T-helper 2 cell treated with Interferon-gamma antibody and Interleukin-4, amounts not matched to agents 5 μg/mL and 100 μg/mL, for 36 hours (primary cell): ENCODE data around the gene CD28.

Source experiments
- DNase-seq: peaks from one replicate; pipeline ENCODE4 v3.0.0; 2021; ENCODE audit warnings: low spot score
- H3K27ac Mint-ChIP-seq: one replicate; pipeline ENCODE4 v1.8.0; 2021; ENCODE audit warnings: mild to moderate bottlenecking, mixed read lengths
- H3K27me3 Mint-ChIP-seq: one replicate; pipeline ENCODE4 v1.8.0; 2021; ENCODE audit warnings: low read depth, mixed read lengths
- H3K36me3 Mint-ChIP-seq: one replicate; pipeline ENCODE4 v1.8.0; 2021; ENCODE audit warnings: low read depth, mixed read lengths
- H3K4me1 Mint-ChIP-seq: one replicate; pipeline ENCODE4 v1.8.0; 2021; ENCODE audit warnings: low read depth, mixed read lengths
- H3K4me3 Mint-ChIP-seq: one replicate; pipeline ENCODE4 v1.8.0; 2022; ENCODE audit warnings: mild to moderate bottlenecking, moderate library complexity, mixed read lengths
- H3K9me3 Mint-ChIP-seq: one replicate; pipeline ENCODE4 v1.8.0; 2021; ENCODE audit warnings: mixed read lengths

CD28 gene

GRCh38 chr2:203706403-203706802 lies at the start of gene CD28:
TSS of gene CD28 (plus strand) at chr2:203706639. CDS start at chr2:203706697, 58 bp downstream.
- H3K4me1 Mint-ChIP-seq, result peaks cover 44% of the 10 kb centered on the region
- H3K9me3 Mint-ChIP-seq, result peaks cover 11% of the 10 kb centered on the region
- H3K27me3 Mint-ChIP-seq, result no peaks in the 10 kb centered on the region
- peak; percentile 86 for DNase-seq
- peak within 1 kb of the TSS; percentile 85 for H3K4me3 Mint-ChIP-seq
- peak within 1 kb of the TSS; percentile 100 for H3K27ac Mint-ChIP-seq
- peaks cover 40% of the 10 kb centered on the region for H3K36me3 Mint-ChIP-seq

GRCh38 chr2:203659331-203660049 lies 46.9 kb upstream of the CD28 start:
- H3K27ac Mint-ChIP-seq, result no peak overlapping the region
- H3K9me3 Mint-ChIP-seq, result no peaks in the 10 kb centered on the region
- DNase-seq, result no peak
- H3K4me3 Mint-ChIP-seq, result no peak overlapping the region
- H3K27me3 Mint-ChIP-seq, result no peaks in the 10 kb centered on the region
- no peaks in the 10 kb centered on the region for H3K36me3 Mint-ChIP-seq
- peaks cover 31% of the 10 kb centered on the region for H3K4me1 Mint-ChIP-seq

GRCh38 chr2:203660465-203660864 lies 46.0 kb upstream of the CD28 start:
- Mint-ChIP-seq H3K4me3 (no peak overlapping the region), H3K36me3 (no peaks in the 10 kb centered on the region), H3K9me3 (no peaks in the 10 kb centered on the region), H3K27me3 (no peaks in the 10 kb centered on the region), H3K27ac (no peak overlapping the region), H3K4me1 (peaks cover 27% of the 10 kb centered on the region)
- DNase-seq, result no peak

GRCh38 chr2:203661279-203661908 lies 45.0 kb upstream of the CD28 start:
- peaks cover 24% of the 10 kb centered on the region for H3K4me1 Mint-ChIP-seq
- H3K4me3 Mint-ChIP-seq, result no peak overlapping the region
- no peak for DNase-seq

GRCh38 chr2:203662487-203662886 lies 44.0 kb upstream of the CD28 start:
- Mint-ChIP-seq H3K36me3 (no peaks in the 10 kb centered on the region), H3K27ac (no peak overlapping the region), H3K4me3 (no peak overlapping the region), H3K4me1 (peaks cover 17% of the 10 kb centered on the region), H3K9me3 (no peaks in the 10 kb centered on the region), H3K27me3 (no peaks in the 10 kb centered on the region)
- DNase-seq, result no peak

More at GRCh38 chr2:203661279-203661908, 45.0 kb upstream of the CD28 start:
- Mint-ChIP-seq H3K36me3 (no peaks in the 10 kb centered on the region), H3K9me3 (no peaks in the 10 kb centered on the region), H3K27ac (no peak overlapping the region), H3K27me3 (no peaks in the 10 kb centered on the region)

- Mint-ChIP-seq H3K27me3 (no peaks in the 10 kb centered on the region), H3K27ac (no peak overlapping the region), H3K4me3 (no peak overlapping the region)
Observed at GRCh38 chr2:203662951-203663350, 43.5 kb upstream of the CD28 start.

GRCh38 chr2:203664029-203664755 lies 42.2 kb upstream of the CD28 start:
- H3K27ac Mint-ChIP-seq, result no peak overlapping the region
- no peaks in the 10 kb centered on the region for H3K36me3 Mint-ChIP-seq

More at GRCh38 chr2:203662951-203663350, 43.5 kb upstream of the CD28 start:
- Mint-ChIP-seq H3K36me3 (no peaks in the 10 kb centered on the region), H3K9me3 (no peaks in the 10 kb centered on the region), H3K4me1 (peaks cover 18% of the 10 kb centered on the region)
- DNase-seq, result no peak

GRCh38 chr2:203667838-203668237 lies 38.6 kb upstream of the CD28 start:
- Mint-ChIP-seq H3K4me1 (peaks cover 9% of the 10 kb centered on the region), H3K36me3 (no peaks in the 10 kb centered on the region), H3K27me3 (no peaks in the 10 kb centered on the region), H3K27ac (peak overlapping the region; percentile 1), H3K9me3 (no peaks in the 10 kb centered on the region), H3K4me3 (no peak overlapping the region)
- DNase-seq, result no peak

More at GRCh38 chr2:203664029-203664755, 42.2 kb upstream of the CD28 start:
- H3K27me3 Mint-ChIP-seq, result no peaks in the 10 kb centered on the region
- DNase-seq, result no peak
- no peak overlapping the region for H3K4me3 Mint-ChIP-seq
- no peaks in the 10 kb centered on the region for H3K9me3 Mint-ChIP-seq
- peaks cover 12% of the 10 kb centered on the region for H3K4me1 Mint-ChIP-seq

- no peak overlapping the region for H3K27ac Mint-ChIP-seq
- peaks cover 6% of the 10 kb centered on the region for H3K36me3 Mint-ChIP-seq
- H3K27me3 Mint-ChIP-seq, result no peaks in the 10 kb centered on the region
- peaks cover 23% of the 10 kb centered on the region for H3K4me1 Mint-ChIP-seq
- no peak overlapping the region for H3K4me3 Mint-ChIP-seq
- H3K9me3 Mint-ChIP-seq, result peaks cover 4% of the 10 kb centered on the region
- no peak for DNase-seq
Observed at GRCh38 chr2:203669820-203670219, 36.6 kb upstream of the CD28 start.

GRCh38 chr2:203670939-203671338 lies 35.5 kb upstream of the CD28 start:
- H3K9me3 Mint-ChIP-seq, result peaks cover 4% of the 10 kb centered on the region
- peaks cover 6% of the 10 kb centered on the region for H3K36me3 Mint-ChIP-seq
- no peaks in the 10 kb centered on the region for H3K27me3 Mint-ChIP-seq
- DNase-seq, result no peak
- peaks cover 27% of the 10 kb centered on the region for H3K4me1 Mint-ChIP-seq
- no peak overlapping the region for H3K27ac Mint-ChIP-seq
- H3K4me3 Mint-ChIP-seq, result no peak overlapping the region

- Mint-ChIP-seq H3K27ac (no peak overlapping the region), H3K4me3 (no peak overlapping the region), H3K4me1 (peaks cover 27% of the 10 kb centered on the region), H3K27me3 (no peaks in the 10 kb centered on the region), H3K36me3 (peaks cover 6% of the 10 kb centered on the region), H3K9me3 (peaks cover 4% of the 10 kb centered on the region)
- DNase-seq, result no peak
Observed at GRCh38 chr2:203671876-203672275, 34.6 kb upstream of the CD28 start.

- peaks cover 4% of the 10 kb centered on the region for H3K9me3 Mint-ChIP-seq
- H3K27ac Mint-ChIP-seq, result no peak overlapping the region
- peaks cover 26% of the 10 kb centered on the region for H3K4me1 Mint-ChIP-seq
- no peaks in the 10 kb centered on the region for H3K27me3 Mint-ChIP-seq
- H3K4me3 Mint-ChIP-seq, result no peak overlapping the region
- DNase-seq, result no peak
- peaks cover 6% of the 10 kb centered on the region for H3K36me3 Mint-ChIP-seq
Observed at GRCh38 chr2:203672856-203673255, 33.6 kb upstream of the CD28 start.

GRCh38 chr2:203673933-203674332 lies 32.5 kb upstream of the CD28 start:
- H3K36me3 Mint-ChIP-seq, result peaks cover 7% of the 10 kb centered on the region
- H3K4me3 Mint-ChIP-seq, result peak overlapping the region; percentile 48
- peaks cover 10% of the 10 kb centered on the region for H3K9me3 Mint-ChIP-seq
- H3K4me1 Mint-ChIP-seq, result peaks cover 31% of the 10 kb centered on the region
- peak overlapping the region; percentile 70 for H3K27ac Mint-ChIP-seq
- DNase-seq, result peak; percentile 76
- no peaks in the 10 kb centered on the region for H3K27me3 Mint-ChIP-seq

- H3K36me3 Mint-ChIP-seq, result peaks cover 8% of the 10 kb centered on the region
- H3K4me3 Mint-ChIP-seq, result no peak overlapping the region
- H3K4me1 Mint-ChIP-seq, result peaks cover 34% of the 10 kb centered on the region
- peaks cover 12% of the 10 kb centered on the region for H3K9me3 Mint-ChIP-seq
- DNase-seq, result no peak
- H3K27me3 Mint-ChIP-seq, result no peaks in the 10 kb centered on the region
- no peak overlapping the region for H3K27ac Mint-ChIP-seq
Observed at GRCh38 chr2:203675086-203675485, 31.4 kb upstream of the CD28 start.
